ENCODE data around the gene LCK. TPM values are rescaled to one million over a fixed set of nuclear protein-coding genes. Genes with fewer than 3 reads are reported as not detected.
A peak's percentile ranks its signal among the peaks of the same experiment; 100 is the strongest.

The LCK gene
- total and polyA plus RNA-seq, 9 of the 15 experiments (the other 6 are each of a cell fraction or from before 2014, with no cell fraction given): 0.04 to 0.47 (median 0.13) TPM; not detected in 6

DNA sequence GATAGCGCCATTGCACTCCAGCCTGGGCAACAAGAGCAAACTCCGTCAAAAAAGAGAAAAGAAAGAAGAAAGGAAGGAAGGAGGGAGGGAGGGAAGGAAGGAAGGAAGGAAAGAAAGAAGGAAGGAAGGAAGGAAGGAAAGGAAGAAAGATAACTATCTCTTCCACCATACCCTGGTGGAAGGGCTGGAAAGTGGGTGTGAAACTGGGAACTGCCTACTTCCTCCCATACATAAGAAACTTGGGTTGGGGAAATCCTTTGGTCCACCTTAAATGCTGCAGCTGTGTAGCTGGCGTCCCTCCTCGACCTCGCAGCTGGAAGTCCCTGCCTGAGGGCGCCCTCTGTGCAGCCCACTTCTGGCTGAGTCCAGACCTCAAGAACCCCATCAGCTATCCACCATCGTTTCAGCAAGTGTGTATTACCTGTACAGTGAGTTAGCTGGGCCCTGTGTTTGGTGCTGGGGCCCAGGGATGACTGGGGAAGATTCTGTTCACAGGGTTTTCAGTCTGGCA lies 8.7 kb upstream of the LCK start (continued):
- TF ChIP-seq SRF (CRISPR knock-in tag; IDR thresholded peaks at IDR 0.05) (no peak), NR1H2 (CRISPR knock-in tag; IDR thresholded peaks at IDR 0.05) (no peak), ESRRB (CRISPR knock-in tag; IDR thresholded peaks at IDR 0.05; ENCODE audit: borderline replicate concordance) (no peak), ZNF668 (CRISPR knock-in tag; IDR thresholded peaks at IDR 0.05) (no peak), ZNF146 (CRISPR knock-in tag; IDR thresholded peaks at IDR 0.05; ENCODE audit: unreplicated experiment) (no peak), SMARCB1 (IDR thresholded peaks at IDR 0.05; ENCODE audit: insufficient read length, low read depth) (no peak), SMARCA5 (IDR thresholded peaks at IDR 0.05) (peak; percentile 73; the same call in 1 of the 2 replicates), ZSCAN32 (CRISPR knock-in tag; IDR thresholded peaks at IDR 0.05) (no peak), ZFP1 (CRISPR knock-in tag; IDR thresholded peaks at IDR 0.05) (no peak), SAFB (IDR thresholded peaks at IDR 0.05; ENCODE audit: borderline replicate concordance, low read depth, low read length) (no peak), EZH2 (IDR thresholded peaks at IDR 0.05; ENCODE audit: borderline replicate concordance, low read depth, low read length) (no peak), FOXO4 (CRISPR knock-in tag; IDR thresholded peaks at IDR 0.05) (no peak), KDM1A (IDR thresholded peaks at IDR 0.05) (no peak), HNRNPLL (IDR thresholded peaks at IDR 0.05; ENCODE audit: low read depth, low read length, poor library complexity, severe bottlenecking) (no peak), NELFE (IDR thresholded peaks at IDR 0.05; ENCODE audit: insufficient read depth, insufficient read length) (no peak), XRCC3 (IDR thresholded peaks at IDR 0.05) (no peak), ZNF511 (CRISPR knock-in tag; IDR thresholded peaks at IDR 0.05) (no peak), ZNF175 (CRISPR knock-in tag; IDR thresholded peaks at IDR 0.05; ENCODE audit: low read depth) (no peak), HDAC1 (IDR thresholded peaks at IDR 0.05) (peak in 1 of 2 experiments; percentile 45; a peak in 2 of 4 replicates)
- TF ChIP-seq, protein P1, sequence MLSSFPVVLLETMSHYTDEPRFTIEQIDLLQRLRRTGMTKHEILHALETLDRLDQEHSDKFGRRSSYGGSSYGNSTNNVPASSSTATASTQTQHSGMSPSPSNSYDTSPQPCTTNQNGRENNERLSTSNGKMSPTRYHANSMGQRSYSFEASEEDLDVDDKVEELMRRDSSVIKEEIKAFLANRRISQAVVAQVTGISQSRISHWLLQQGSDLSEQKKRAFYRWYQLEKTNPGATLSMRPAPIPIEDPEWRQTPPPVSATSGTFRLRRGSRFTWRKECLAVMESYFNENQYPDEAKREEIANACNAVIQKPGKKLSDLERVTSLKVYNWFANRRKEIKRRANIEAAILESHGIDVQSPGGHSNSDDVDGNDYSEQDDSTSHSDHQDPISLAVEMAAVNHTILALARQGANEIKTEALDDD (IDR thresholded peaks at IDR 0.05): no peak
- TF ChIP-seq, protein P2, sequence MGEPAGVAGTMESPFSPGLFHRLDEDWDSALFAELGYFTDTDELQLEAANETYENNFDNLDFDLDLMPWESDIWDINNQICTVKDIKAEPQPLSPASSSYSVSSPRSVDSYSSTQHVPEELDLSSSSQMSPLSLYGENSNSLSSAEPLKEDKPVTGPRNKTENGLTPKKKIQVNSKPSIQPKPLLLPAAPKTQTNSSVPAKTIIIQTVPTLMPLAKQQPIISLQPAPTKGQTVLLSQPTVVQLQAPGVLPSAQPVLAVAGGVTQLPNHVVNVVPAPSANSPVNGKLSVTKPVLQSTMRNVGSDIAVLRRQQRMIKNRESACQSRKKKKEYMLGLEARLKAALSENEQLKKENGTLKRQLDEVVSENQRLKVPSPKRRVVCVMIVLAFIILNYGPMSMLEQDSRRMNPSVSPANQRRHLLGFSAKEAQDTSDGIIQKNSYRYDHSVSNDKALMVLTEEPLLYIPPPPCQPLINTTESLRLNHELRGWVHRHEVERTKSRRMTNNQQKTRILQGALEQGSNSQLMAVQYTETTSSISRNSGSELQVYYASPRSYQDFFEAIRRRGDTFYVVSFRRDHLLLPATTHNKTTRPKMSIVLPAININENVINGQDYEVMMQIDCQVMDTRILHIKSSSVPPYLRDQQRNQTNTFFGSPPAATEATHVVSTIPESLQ (CRISPR knock-in tag; IDR thresholded peaks at IDR 0.05): no peak
- TF ChIP-seq, protein P3, sequence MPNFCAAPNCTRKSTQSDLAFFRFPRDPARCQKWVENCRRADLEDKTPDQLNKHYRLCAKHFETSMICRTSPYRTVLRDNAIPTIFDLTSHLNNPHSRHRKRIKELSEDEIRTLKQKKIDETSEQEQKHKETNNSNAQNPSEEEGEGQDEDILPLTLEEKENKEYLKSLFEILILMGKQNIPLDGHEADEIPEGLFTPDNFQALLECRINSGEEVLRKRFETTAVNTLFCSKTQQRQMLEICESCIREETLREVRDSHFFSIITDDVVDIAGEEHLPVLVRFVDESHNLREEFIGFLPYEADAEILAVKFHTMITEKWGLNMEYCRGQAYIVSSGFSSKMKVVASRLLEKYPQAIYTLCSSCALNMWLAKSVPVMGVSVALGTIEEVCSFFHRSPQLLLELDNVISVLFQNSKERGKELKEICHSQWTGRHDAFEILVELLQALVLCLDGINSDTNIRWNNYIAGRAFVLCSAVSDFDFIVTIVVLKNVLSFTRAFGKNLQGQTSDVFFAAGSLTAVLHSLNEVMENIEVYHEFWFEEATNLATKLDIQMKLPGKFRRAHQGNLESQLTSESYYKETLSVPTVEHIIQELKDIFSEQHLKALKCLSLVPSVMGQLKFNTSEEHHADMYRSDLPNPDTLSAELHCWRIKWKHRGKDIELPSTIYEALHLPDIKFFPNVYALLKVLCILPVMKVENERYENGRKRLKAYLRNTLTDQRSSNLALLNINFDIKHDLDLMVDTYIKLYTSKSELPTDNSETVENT (CRISPR knock-in tag; IDR thresholded peaks at IDR 0.05): no peak

Data from K562 (cell line).